ENCODE data around the gene TCP11L1. TPM values are rescaled to one million over a fixed set of nuclear protein-coding genes. Genes with fewer than 3 reads are reported as not detected.

TCP11L1 gene
- total and polyA plus RNA-seq, 4 donors, result 2.9 to 11.7 (median 6.9) TPM

- DNase-seq (ENCODE audit: low spot score), result no peak
- Histone ChIP-seq H3K27ac (ENCODE audit: low read depth in 1 of 2, low read length in 2 of 2) (no peak overlapping the region), H3K4me3 (ENCODE audit: low read depth in 1 of 3, low read length in 3 of 3) (no peak overlapping the region), H3K9ac (ENCODE audit: low read depth in 1 of 2, low read length in 2 of 2) (no peak overlapping the region), H3K9me3 (ENCODE audit: control insufficient read depth in 4 of 4, low read length in 3 of 4) (no peaks in the 10 kb centered on the region), H3K4me1 (ENCODE audit: control insufficient read depth in 4 of 4, insufficient read depth in 4 of 4, low read length in 3 of 4) (no peaks in the 10 kb centered on the region), H3K36me3 (ENCODE audit: control insufficient read depth in 4 of 4, insufficient read depth in 3 of 4, low read depth in 1 of 4, low read length in 3 of 4) (no peaks in the 10 kb centered on the region), H3K27me3 (ENCODE audit: control insufficient read depth in 4 of 4, insufficient read depth in 4 of 4, low read length in 3 of 4) (no peaks in the 10 kb centered on the region)
- TF ChIP-seq GABPA (IDR thresholded peaks at IDR 0.05 in 1 of 2, conservative IDR thresholded peaks at IDR 0.05 in 1 of 2) (no peak), JUND (IDR thresholded peaks at IDR 0.05) (no peak), MAX (IDR thresholded peaks at IDR 0.05) (no peak), HNF4G (IDR thresholded peaks at IDR 0.05) (no peak), RAD21 (IDR thresholded peaks at IDR 0.05) (no peak), RXRA (IDR thresholded peaks at IDR 0.05) (no peak), FOXA2 (IDR thresholded peaks at IDR 0.05) (no peak), TAF1 (conservative IDR thresholded peaks at IDR 0.05) (no peak)
- TF ChIP-seq, protein P1, sequence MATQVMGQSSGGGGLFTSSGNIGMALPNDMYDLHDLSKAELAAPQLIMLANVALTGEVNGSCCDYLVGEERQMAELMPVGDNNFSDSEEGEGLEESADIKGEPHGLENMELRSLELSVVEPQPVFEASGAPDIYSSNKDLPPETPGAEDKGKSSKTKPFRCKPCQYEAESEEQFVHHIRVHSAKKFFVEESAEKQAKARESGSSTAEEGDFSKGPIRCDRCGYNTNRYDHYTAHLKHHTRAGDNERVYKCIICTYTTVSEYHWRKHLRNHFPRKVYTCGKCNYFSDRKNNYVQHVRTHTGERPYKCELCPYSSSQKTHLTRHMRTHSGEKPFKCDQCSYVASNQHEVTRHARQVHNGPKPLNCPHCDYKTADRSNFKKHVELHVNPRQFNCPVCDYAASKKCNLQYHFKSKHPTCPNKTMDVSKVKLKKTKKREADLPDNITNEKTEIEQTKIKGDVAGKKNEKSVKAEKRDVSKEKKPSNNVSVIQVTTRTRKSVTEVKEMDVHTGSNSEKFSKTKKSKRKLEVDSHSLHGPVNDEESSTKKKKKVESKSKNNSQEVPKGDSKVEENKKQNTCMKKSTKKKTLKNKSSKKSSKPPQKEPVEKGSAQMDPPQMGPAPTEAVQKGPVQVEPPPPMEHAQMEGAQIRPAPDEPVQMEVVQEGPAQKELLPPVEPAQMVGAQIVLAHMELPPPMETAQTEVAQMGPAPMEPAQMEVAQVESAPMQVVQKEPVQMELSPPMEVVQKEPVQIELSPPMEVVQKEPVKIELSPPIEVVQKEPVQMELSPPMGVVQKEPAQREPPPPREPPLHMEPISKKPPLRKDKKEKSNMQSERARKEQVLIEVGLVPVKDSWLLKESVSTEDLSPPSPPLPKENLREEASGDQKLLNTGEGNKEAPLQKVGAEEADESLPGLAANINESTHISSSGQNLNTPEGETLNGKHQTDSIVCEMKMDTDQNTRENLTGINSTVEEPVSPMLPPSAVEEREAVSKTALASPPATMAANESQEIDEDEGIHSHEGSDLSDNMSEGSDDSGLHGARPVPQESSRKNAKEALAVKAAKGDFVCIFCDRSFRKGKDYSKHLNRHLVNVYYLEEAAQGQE (IDR thresholded peaks at IDR 0.05), result no peak
- TF ChIP-seq, protein P2, sequence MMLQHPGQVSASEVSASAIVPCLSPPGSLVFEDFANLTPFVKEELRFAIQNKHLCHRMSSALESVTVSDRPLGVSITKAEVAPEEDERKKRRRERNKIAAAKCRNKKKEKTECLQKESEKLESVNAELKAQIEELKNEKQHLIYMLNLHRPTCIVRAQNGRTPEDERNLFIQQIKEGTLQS (IDR thresholded peaks at IDR 0.05), result no peak
- 69% methylated on average over 2 of the region's 2 CpGs for WGBS
Measured at GRCh38 chr11:33005175-33005574, 34.2 kb upstream of the TCP11L1 start.

- Histone ChIP-seq H3K9ac (ENCODE audit: low read depth in 1 of 2, low read length in 2 of 2) (no peak overlapping the region), H3K9me3 (ENCODE audit: control insufficient read depth in 4 of 4, low read length in 3 of 4) (no peaks in the 10 kb centered on the region), H3K27me3 (ENCODE audit: control insufficient read depth in 4 of 4, insufficient read depth in 4 of 4, low read length in 3 of 4) (no peaks in the 10 kb centered on the region), H3K27ac (ENCODE audit: low read depth in 1 of 2, low read length in 2 of 2) (no peak overlapping the region), H3K4me3 (ENCODE audit: low read depth in 1 of 3, low read length in 3 of 3) (no peak overlapping the region), H3K36me3 (ENCODE audit: control insufficient read depth in 4 of 4, insufficient read depth in 3 of 4, low read depth in 1 of 4, low read length in 3 of 4) (no peaks in the 10 kb centered on the region), H3K4me1 (ENCODE audit: control insufficient read depth in 4 of 4, insufficient read depth in 4 of 4, low read length in 3 of 4) (no peaks in the 10 kb centered on the region)
- TF ChIP-seq MAX (IDR thresholded peaks at IDR 0.05) (no peak), FOXA1 (IDR thresholded peaks at IDR 0.05) (no peak), ZBTB33 (IDR thresholded peaks at IDR 0.05) (no peak), SP1 (IDR thresholded peaks at IDR 0.05) (no peak), RAD21 (IDR thresholded peaks at IDR 0.05) (no peak), GABPA (IDR thresholded peaks at IDR 0.05 in 1 of 2, conservative IDR thresholded peaks at IDR 0.05 in 1 of 2) (no peak), FOXA2 (IDR thresholded peaks at IDR 0.05) (no peak), JUND (IDR thresholded peaks at IDR 0.05) (no peak), YY1 (IDR thresholded peaks at IDR 0.05) (no peak), TAF1 (conservative IDR thresholded peaks at IDR 0.05) (no peak), HNF4A (conservative IDR thresholded peaks at IDR 0.05) (no peak), HNF4G (IDR thresholded peaks at IDR 0.05) (no peak), RXRA (IDR thresholded peaks at IDR 0.05) (no peak), NR2F2 (IDR thresholded peaks at IDR 0.05) (no peak), EGR1 (IDR thresholded peaks at IDR 0.05; ENCODE audit: low read depth in 2 of 2) (no peak)
- TF ChIP-seq, protein P1 (IDR thresholded peaks at IDR 0.05), result no peak
- TF ChIP-seq, protein P3, sequence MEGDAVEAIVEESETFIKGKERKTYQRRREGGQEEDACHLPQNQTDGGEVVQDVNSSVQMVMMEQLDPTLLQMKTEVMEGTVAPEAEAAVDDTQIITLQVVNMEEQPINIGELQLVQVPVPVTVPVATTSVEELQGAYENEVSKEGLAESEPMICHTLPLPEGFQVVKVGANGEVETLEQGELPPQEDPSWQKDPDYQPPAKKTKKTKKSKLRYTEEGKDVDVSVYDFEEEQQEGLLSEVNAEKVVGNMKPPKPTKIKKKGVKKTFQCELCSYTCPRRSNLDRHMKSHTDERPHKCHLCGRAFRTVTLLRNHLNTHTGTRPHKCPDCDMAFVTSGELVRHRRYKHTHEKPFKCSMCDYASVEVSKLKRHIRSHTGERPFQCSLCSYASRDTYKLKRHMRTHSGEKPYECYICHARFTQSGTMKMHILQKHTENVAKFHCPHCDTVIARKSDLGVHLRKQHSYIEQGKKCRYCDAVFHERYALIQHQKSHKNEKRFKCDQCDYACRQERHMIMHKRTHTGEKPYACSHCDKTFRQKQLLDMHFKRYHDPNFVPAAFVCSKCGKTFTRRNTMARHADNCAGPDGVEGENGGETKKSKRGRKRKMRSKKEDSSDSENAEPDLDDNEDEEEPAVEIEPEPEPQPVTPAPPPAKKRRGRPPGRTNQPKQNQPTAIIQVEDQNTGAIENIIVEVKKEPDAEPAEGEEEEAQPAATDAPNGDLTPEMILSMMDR (IDR thresholded peaks at IDR 0.05; ENCODE audit: low read depth, low read length, missing input control), result no peak
- DNase-seq (ENCODE audit: low spot score), result no peak
Measured at GRCh38 chr11:33006010-33006409, 33.4 kb upstream of the TCP11L1 start.

Data from liver (tissue), 9 donors.